ENCODE data around the gene IGFBP7.

Gene IGFBP7

GRCh38 chr4:57129477-57129876 is 19.3 kb upstream of the IGFBP7 start:
- no peak for DNase-seq

- no peak for DNase-seq
Measured at GRCh38 chr4:57127361-57127760, 17.2 kb upstream of the IGFBP7 start.

DNA sequence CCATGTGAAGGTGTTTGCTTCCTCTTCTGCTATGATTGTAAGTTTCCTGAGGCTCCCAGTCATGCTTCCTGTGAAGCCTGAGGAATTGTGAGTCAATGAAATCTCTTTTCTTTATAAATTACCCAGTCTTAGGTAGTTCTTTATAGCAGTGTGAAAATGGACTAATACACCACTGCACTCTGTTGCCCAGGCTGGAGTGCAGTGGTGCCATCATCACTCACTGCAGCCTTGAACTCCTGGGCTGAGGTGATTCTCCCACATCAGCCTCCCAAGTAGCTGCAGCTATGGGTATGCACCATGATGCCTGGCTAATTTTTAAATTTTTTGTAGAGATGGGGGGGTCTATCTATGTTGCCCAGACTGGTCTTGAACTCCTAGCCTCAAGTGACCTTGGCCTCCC is 15.8 kb upstream of the IGFBP7 start:
- no peak for DNase-seq

DNA sequence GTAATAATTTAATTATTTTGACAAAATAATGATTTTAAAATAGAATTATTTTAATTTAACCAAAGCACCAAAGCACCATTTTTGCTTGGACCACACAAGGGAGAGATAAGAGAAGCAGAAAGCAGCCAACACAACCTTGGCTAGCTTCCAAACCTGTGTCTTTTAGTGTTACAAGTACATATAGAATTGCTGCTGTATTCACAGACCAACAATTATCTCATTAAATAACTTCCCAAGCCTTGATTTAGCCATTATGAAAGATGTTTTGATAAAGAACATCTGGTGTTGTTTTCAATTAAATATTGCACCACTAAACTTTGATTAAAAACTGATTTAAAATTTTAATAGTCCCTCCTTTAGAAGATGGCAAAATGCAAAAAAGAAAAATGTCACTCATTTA is 14.0 kb upstream of the IGFBP7 start:
- no peak for DNase-seq

DNA sequence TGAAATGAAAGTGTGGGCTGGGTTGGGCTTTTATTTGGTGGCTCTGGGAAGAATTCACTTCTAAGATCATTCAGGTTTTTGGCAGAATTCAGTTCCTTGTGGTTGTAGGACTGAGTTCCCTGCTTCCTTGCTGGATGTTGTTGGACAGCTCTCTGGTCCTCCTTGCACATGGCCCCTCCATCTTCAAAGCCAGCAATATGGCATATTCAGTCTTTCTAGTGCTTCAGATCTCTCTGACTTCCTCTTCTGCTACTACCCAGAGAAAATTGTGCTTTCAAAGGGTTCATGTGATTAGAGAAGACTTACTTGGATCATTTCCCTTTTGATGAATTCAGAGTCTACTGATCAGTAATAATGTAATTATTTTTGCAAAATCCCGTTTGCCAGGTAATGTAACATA is 12.8 kb upstream of the IGFBP7 start:
- no peak for DNase-seq

DNA sequence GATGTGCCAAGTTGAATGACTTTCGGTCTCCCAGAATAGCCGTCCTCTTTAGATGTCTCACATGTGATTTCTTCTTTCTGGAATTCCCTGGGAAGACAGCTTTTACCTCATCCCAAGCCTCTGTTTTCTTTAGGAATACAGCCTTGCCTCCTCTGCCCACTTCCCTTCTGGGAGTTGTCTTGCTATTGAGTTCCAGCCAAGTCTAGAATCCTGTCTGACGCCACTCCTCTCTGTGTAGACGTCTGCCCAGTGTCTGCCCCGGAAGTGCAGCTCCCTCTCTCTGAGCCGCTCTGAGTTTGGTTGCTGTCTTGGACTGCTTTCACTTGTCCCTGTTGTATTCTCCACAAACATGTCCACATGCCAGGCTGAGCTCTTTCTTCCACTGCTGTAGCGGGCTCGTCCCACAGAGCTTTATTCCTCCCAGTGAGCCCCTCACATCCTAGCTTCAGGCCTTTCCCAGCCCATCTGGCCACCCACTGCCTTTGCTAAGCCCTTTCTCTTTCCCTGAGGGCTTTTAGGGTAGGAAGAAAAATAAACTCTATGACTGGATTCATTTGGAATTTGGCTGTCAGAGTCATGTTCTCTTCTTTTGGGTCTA is 9.0 kb upstream of the IGFBP7 start:
- DNase-seq, result no peak

GRCh38 chr4:57117491-57117890 is 7.3 kb upstream of the IGFBP7 start:
- no peak for DNase-seq

DNA sequence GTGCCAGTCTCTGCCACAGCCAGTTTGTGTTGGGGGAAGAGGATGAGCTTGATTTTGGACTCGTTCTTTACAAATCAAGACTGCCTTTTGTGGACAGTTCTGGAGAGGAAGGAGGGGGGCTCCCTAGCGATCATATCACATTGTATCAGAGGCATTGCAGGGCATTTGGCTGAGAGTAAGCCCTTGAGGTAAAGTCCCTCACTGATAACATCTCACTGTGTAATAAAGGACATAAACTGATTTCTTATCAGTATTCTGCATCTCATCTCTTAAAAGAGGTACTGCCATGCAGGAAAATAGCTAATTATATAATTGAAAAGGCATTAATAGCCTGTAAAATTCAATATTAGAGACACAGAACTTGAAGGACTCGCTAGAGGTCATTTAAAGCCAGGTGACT is 6.1 kb upstream of the IGFBP7 start:
- no peak for DNase-seq

- no peak for DNase-seq
Measured at GRCh38 chr4:57114973-57115372, 4.8 kb upstream of the IGFBP7 start.

- no peak for DNase-seq
Measured at GRCh38 chr4:57113870-57114269, 3.7 kb upstream of the IGFBP7 start.

GRCh38 chr4:57110640-57111511 is 691 bp upstream of the IGFBP7 start:
- DNase-seq, result no peak

DNA sequence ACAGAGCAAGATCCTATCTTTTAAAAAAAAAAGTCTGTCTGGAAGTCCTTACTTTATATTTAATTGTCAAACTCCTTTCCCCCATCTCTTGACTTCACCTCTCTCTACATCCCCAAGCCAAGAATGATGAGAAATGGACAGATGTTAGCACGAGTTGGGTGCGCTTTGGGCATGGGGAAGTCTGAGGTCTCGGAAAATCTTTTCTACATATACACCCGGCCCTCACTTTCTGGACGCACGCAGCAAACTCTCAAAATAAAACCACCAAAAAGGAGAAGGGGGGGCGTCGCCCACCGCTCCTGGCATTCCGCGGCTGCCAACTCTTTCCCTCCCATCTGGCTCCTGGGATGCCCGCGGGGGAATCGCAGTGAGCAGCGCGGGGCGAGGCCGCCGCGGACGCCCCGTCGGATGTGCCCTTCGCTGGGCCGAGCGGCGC is 756 bp downstream of the IGFBP7 start:
- no peak for DNase-seq

GRCh38 chr4:57106181-57106580 is 4.0 kb downstream of the IGFBP7 start:
- no peak for DNase-seq

DNA sequence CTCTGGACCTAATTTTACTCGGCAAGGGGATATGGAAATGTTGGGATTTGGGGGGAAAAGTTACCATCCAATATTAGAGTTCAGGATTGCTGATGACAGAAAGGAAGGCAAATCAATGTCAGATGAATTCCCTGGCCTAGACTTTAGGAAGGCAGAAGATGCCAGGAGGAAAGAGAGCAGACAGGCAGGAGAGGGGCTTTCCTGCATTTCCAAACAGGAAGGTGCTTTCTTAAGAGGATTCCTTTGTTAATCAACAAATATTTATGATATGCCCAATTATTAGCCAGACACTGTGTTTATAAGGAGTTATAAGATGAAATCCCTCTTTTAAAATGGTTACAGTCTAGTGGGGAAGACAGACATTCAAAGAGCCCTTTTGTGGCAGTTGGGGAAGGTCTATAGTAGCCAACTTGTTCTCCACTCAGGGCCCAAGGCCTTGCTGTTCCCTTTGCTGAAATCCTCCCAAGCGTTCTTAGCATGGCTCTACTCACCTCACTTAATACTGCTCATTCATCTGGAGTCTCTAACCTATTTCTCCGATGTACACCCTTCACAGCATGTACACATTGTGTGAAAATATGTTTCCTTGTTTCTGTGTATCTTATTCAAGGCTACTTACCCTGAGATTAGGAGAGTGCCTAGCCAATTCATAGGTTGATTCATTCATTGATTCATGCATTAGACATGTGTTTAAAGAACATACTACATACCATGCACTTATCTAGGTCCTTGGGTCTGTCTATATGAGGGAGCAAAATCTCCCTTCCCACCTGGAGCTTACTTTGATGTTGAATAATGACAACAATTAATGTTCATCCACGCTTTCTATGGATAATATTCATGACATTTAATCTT is 5.3 kb downstream of the IGFBP7 start:
- DNase-seq, result no peak

GRCh38 chr4:57103051-57103450 is 7.1 kb downstream of the IGFBP7 start:
- DNase-seq, result no peak

DNA sequence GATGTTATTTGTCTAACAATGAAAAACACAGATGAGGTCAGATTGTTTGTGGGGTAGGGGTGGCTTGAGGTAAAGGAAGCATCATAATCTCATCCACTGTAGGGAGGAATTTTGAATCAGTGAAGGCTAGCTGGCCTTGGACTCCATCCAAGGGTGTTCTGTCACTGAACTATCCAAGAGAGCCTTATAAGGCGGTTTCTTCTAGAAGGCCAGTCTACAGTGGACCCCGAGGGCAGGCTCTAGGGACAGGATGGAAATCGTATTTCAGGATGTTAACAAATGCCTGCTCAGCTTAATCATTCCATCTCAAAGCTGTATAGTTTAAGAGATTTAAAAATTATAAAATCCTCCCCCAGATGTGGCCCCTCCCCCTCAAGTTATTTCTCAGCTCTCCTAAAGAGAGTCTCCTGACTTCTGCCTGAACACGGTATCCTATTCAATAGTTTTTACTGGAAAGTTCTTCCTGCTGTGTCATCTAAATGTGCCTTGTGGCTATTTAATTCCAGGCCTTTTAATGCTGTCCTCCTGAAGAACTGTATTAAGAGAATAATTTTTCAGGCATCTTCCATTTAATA is 8.0 kb downstream of the IGFBP7 start:
- DNase-seq, result no peak

DNA sequence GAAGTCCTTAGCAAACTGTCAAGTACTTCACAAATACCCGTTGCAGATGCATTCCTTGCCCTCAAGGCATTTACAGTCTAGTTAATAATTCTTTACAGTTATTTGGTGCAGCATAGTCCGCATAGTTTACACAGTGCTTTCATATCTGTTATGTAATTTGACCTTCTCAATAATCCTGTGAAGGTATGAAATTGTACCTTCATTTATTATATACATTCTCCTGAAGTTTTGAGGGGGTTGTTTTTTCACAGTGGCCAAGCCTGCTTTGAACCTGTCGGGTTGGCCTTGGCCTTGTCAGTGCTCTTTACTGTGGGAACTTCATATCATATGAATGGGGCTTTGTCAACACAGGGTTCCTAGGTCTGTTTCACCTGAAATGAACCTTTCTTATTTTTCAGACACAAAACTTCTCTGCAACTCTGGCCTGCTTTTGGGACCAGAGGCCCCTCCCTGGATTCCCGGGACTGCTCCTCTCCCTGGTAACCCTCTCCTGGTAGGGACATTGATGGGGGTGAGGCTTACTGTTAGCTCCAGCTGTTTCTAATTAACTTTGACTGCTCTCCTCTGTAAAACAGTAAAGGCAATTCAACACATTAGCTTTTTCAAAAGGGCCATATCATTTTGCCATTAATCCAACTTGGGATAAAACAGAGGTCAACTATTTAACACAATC is 9.1 kb downstream of the IGFBP7 start:
- no peak for DNase-seq

- DNase-seq, result no peak
Measured at GRCh38 chr4:57099363-57099762, 10.8 kb downstream of the IGFBP7 start.

DNA sequence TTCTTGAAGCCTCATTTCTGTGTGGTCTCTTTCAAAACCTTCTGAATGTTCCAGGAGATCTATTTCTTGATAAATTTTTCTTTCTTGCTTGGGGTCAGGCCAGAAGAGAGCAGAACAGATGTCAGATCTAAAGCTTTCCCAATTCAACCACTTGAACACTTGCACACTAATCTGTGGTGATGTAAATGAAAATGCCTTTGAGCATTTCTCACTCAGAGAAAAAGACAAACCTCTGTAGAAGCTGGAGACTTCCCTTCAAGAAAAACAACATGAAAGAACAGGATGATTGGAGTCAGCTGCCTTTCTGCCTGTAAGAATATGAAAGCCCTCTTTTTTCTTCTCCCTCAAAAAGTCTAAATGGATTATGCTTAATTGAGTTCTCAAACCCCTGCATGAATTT is 11.2 kb downstream of the IGFBP7 start:
- DNase-seq, result no peak

- no peak for DNase-seq
Measured at GRCh38 chr4:57098415-57098814, 11.8 kb downstream of the IGFBP7 start.

DNA sequence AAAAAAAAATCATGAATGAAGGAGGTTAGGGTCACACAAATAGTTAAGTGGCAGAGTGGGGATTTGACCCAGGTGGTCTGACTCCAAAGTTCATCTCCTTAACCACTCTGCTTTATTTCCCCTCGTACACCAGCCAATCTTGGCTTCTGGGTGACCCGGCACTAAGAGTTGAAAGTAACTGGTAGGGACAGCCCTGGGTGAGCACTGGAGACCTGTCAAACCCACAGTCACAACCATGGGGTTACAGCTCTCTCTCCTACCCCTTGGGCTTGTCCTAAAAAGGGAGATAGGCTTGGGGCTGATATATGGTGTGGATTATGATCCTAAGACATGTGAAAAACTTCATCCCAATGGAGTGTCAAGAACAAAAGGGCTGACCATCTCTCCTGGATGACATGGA is 12.5 kb downstream of the IGFBP7 start:
- DNase-seq, result no peak

- no peak for DNase-seq
Measured at GRCh38 chr4:57095956-57096355, 14.2 kb downstream of the IGFBP7 start.

- DNase-seq, result no peak
Measured at GRCh38 chr4:57095245-57095644, 14.9 kb downstream of the IGFBP7 start.
